ENCODE measurements around the gene FASN.
A peak's percentile ranks its signal among the peaks of the same experiment; 100 is the strongest.
"Not testable (repeated sequence)": the region's sequence is repeated elsewhere in the genome, so short reads cannot be mapped to it uniquely, and the experiment has no call there.

Gene FASN
- total RNA-seq = 113 to 237 reads per million in 2 donors

DNA sequence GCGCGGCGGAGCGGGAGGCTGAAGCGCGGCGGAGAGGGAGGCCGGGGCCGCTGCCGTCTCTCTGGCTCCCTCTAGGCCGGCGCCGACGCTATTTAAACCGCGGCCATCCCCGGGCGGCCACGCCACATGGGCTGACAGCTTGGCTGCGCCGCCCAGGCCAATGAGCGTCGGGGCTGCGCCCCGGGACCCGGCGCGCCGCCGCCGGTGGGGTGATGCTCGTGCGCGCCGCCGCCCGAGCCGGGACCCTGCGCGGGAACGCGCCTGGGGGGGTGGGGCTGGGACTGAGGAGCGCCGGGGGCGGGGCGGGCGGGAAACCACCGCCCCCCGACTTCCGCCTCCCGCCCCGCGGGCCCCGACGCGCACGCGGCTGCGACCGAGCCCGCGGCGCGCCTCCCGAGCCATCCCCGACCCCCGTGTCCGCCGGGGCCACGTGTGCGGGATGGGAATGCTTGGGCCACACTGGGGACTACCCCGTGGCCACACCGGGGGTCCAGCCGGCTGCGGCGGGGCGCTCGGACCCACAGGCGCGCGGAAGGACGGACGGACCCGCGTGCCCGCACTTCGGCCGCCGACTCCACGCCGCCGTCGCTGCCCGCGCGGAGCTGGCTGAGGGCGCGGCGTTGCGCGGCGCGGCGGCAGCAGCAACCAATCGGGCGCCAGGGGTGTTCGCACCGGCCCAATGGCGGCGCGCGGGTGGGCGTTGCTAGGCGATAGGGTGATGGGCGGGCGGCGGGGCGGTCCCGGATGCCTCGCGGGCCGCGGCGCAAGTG lies at the start of gene FASN:
Gene FASN (minus strand): TSS at position 68 of the 770 bp plus-strand sequence. CDS start 1,791 bp downstream, outside the sequence.
- peak; percentile 86 for DNase-seq

DNA sequence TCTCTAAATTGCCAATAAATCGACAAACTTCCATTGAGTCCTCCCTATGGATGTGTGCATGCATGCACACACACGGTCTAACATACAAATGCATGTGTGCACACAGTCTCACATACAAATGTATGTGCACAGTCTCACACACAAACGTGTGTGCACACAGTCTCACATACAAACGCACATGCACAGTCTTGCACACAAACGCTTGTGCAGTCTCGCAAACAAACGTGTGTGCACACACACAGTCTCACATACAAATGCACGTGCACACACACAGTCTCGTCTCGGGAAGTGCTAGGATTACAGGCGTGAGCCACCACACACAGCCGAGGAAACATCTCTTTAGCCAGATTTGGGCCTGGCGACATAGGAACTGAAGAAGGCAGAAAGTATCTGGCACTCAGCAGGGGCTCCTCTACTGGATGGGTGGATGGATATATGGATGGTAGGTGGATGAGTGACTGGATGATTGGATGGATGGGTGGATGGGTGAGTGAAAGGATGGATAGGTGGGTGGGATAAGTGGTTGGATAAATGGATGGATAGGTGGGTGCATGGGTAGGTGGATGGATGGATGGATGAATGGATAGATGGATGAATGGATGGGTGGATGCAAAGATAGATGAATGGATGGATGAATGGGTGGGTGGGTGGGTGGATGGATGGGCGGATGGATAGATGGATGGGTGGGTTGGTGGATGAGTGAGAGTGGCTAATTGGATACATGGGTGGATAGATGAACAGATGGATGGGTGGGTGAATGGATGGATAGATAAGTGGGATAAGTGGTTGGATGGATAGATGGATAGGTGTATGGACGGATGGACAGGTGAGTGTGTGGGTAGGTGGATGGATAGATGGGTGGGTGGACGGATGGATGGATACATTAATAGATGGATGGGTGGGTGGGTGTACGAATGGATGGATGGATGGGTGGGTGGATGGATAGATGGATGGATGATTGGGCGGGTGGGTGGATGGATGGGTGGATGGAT lies 48.9 kb upstream of the FASN start:
- DNase-seq = no peak

DNA sequence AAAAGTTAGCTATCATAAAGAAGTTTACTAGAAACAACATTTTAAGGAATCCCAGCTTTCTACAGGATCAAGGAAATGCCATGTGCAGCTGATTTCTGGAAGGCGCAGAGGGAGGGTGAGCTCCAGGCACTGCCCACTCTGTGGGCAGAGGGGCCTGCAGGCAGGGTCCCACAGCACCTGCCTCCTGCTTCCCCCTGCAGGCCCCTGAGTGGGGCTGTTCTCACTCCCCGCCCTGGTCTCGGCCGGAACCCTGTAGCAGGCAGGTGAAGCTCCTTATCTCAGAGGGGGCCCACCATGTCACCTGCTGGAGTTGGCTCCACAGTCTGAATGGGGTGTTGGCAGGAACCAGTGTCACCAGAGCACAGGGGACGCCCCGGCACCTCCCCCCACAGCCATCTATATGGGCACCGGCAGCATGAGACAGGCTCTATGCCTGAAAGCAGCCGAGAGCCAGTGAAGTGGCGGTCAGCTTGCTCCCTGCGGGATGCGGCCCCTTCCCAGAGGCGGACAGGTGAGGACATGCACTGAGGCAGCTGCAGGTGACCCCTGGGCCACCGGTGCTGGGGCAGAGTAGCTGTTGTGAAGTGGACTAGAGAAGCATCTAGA lies 47.6 kb upstream of the FASN start:
- DNase-seq = no peak

DNA sequence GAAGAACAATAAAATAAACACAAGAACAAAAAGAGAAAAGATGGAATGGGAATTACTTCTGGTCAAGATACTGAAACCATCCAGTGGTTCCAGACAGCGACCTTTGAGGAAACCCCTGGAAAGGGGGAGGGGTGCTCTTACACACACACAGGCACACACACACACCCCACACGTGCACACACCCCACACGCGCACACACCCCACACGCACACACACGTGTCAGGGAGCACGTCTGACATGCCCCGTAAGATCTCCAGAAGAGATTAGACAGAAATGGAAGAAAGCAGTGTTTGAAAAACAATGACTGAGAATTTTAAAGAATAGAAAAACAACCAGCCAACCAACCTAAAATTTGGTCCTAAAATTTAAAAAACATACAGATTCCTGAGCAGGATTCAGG lies 45.3 kb upstream of the FASN start:
- DNase-seq = no peak

DNA sequence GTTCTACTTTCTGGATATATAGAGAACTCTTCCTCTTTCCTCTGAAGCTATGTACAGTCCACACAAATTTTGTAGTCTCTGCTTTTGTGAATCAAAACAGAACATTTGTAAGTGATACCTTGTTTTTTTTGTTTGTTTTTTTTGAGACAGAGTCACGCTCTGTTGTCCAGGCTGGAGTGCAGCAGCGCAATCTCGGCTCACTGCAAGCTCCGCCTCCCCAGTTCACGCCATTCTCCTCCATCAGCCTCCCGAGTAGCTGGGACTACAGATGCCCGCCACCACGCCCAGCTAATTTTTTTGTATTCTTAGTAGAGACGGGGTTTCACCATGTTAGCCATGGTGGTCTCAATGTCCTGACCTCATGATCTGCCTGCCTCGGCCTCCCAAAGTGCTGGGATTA lies 41.9 kb upstream of the FASN start:
- not testable (repeated sequence) for DNase-seq

DNA sequence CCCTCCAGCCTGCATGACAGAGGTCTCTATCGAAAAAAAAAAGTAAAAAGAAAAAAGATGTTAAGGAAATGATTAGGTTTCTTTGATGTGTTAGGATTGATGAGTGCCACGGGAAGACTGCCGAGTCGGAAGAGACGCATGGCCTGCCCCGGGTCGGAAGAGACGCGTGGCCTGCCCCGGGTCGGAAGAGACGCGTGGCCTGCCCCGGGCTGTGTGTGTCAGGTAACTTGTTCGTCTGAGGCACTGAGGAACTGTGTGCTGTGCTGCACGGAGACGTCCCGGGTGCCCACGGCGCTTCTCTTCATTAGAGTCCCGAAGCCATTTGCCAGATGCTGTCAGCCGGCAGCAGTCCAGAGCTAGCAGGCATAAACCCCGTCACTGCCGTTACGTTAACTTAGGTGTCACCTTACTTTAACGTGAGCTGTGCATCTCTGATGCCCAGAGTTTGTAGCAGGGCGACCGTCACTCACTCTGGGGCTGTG lies 40.5 kb upstream of the FASN start:
- no peak for DNase-seq

DNA sequence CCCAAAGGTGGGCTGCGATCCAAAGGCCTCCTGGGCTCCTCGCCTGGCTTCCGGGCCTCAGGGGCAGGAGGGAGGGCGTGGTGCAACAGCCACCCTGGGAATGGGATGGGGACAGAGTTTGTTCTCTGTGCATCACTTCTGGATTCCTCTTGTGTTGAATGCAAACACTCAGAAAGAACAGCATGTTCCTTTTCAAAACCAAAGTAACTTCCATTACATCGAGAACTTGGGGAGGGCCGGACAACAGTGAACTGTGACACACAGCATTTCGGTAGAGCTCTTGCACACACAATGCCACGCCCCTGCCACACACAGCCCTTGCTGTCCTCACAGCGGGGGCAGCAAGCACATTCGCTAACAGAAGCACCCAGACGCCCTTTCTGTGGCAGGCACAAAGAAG lies 36.1 kb upstream of the FASN start:
- no peak for DNase-seq

DNA sequence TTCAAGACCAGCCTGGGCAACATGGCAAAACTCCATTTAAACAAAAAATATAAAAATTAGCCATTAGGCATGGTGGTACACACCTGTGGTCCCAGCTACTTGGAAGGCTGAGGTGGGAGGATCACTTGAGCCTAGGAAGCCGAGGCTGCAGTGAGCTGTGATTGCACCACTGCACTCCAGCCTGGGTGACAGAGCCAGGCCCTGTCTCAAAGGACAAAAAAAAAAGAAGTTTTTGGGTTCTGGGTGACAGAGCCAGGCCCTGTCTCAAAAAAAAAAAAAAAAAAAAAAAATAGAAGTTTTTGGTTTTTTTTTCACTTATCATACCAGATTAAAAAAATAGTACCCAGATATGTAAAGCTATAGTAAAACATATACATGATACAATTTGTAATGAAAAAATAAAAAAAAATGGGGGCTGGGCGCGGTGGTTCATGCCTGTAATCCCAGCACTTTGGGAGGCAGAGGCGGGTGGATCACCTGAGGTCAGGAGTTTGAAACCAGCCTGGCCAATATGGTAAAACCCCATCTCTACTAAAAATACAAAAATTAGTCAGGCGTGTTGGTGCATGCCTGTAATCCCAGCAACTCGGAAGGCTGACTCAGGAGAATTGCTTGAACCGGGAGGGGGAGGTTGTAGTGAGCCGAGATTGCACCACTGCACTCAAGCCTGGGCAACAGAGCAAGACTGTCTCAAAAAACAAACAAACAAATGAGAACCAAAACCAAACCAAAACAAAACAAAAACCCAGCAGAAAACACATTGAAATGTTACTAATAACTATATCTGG lies 35.3 kb upstream of the FASN start:
- DNase-seq = not testable (repeated sequence)

DNA sequence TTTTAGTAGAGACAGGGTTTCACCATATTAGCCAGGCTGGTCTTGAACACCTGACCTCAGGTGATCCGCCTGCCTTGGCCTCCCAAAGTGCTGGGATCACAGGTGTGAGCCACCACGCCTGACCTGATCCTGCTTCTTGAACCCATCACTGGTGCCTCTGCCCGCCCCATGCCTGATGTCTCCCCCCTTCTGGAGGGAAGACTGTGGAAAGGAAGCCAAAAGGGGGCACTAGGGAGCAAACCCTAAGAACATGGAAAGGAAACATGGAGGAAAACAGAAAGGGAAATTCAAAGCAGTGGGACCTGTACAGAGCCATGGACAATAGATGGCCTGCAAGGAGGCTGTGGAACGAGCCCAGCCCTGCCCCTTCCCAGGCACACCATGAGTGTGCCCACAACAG lies 31.1 kb upstream of the FASN start:
- no peak for DNase-seq

DNA sequence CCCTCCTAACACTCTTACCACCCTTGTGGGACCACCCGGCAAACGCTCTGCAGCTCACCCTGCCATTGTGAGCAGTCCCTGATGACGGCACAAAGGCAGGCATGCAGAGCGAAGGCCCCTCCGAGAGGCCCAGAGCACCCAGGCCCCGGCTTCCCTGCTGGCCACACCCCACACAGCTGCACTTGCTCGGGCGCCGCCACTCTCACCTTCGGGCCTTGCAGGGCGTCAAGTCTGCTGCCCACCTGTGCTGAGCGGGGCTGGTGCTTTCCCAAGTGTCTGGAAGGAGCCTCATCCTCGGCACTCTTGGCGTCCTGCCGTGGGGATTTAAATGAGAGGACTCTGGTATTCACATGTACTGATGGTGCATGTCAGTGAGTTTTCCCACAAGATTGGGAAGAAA lies 30.3 kb upstream of the FASN start:
- no peak for DNase-seq

DNA sequence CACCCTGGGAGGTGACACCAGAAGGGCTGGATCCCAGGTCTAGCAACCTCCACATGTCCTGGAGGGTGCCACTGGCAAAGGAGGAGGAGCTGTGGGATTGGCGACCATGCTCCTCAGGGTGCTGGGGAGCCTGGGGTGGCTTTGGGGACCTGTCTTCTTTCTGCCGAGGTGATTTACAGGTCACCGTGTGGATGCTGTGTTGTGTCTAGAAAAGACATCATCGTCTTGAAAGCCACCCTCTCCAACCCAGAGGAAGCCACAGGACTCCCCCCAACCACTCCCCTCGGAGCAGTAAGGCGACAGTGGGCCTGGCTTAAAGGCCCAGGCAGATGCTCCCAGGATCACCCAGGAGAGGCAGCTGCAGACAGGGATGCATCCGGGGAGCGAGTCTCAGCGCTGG lies 29.7 kb upstream of the FASN start:
- no peak for DNase-seq

DNA sequence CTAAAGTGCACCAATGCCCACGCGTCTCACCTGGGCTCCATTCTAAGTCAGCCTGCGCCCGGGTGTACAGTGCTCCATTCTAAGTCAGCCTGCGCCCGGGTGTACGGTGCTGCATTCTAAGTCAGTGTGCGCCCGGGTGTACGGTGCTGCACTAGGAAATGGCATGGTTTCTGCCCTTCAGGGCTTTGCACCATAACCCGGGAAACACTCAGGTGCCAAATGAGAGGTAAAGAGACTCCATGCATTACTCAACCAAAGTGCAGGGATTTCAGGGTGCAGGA lies 29.2 kb upstream of the FASN start:
- DNase-seq = no peak

DNA sequence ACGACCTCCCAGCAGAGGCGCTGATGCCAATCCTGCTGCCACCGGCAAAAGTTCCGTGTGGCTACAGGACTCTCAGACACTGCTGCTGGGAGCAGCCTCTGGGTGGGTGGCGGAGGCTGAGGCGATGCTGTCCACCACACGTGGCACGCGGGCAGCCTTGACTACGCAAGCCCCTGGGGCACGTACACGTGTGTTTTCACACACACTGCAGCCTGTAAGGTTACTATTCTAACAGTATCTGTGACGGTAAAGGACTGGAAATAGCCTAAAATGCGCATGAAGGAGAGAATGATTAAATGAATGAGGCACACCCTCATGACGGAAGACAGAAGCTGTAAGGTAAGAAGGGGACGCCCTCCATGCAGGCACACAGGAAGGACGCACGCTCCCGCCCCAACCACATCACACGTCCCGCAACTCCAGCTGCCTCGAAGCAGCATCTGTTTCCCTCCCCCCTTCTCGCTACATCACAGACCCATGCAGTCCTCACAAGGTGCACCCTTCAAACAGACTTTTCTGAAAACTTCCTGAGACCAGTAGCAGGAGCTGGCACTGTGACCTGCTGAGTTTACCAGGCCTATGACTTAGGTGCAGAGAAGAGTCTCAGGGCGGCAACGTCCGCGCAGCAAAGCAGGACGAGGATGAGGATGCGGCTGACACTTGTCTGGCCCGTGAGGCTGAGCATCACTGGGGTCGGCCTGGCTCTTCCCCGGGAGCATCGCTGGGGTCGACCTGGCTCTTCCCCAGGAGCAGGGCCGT lies 28.7 kb upstream of the FASN start:
- DNase-seq = peak; percentile 84

DNA sequence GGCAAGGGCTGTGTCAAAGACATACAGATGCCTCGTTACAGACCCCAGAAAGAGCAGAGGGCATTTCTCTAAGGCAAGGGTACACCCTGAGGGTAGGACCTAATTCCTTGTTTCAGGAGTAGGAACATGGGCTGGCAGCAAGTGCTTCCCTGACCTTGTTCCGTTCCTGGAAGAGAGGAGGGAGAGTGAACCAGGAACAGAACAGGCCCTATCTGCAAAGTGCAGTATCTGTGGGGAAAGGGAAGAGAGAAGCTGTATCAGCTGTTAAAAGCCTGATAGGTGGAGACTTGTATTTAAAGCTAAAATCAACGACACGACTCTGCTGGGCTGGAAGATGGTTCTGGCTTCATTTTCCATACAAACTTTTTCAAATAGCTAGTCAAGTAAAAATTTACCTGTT lies 26.1 kb upstream of the FASN start:
- DNase-seq = no peak

DNA sequence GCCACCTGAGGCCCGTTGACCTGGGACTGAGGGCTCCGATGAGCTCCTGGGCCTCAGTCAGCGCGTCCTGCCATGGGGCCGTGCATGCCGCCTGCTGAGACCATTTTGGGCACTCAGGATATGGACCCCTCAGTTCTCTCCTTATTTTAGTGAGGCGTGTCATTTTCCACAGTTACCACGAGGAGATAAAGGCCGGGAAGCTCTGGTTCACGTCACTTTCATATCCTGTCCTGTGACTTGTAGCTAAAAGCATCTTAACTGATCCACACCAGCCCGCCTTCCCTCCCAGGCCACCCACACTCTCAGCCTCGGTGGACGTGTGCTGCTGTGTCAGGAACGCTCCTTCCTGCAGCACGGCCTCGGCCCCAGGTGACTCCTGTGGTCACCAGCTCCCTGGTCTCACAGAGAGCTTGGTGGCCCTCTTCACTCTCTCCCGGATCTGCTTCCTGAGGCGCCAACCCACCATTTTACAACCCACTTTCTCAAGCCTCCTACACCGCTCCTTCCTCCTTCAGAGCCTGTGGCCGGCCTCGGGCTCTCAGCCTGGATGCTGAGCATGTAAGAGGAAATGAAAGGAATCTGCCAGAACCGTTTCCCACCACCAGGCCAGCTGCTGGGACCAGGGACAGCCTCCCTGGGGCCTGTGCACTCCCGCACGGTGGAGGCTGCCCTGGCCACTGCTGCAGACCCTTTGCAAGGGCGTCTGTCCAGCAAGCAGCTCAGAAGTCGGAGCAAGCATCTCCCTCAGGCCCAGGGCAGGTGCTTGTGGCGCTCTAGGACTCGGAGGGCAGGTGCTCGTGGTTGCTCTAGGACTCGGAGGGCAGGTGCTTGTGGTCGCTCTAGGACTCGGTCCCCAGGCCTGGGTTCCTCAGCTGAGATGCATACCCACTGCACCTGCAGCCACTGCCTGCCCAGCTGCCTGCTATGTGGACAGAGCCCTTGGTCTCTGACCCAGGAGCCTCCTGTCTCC lies 23.9 kb upstream of the FASN start:
- DNase-seq = no peak

DNA sequence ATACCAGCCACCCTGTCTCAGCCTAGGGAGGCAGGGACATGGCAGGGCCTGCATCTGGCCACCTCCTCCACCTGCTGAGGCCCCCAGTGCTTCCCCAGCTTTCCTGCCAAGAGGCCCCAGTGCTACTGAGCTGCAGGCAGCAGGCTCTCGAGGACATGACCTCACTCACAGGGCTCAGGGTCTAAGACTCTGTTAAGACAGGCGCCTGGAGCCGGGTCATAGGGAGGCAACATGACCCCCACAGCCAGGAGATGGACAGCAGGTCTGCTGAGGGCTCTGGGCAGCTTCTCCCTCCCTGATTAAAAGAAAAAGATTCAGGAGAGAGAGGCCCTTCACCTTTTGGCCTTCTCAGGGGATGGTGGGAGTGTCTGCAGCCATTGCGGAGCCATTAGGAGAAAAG lies 23.2 kb upstream of the FASN start:
- DNase-seq = no peak

DNA sequence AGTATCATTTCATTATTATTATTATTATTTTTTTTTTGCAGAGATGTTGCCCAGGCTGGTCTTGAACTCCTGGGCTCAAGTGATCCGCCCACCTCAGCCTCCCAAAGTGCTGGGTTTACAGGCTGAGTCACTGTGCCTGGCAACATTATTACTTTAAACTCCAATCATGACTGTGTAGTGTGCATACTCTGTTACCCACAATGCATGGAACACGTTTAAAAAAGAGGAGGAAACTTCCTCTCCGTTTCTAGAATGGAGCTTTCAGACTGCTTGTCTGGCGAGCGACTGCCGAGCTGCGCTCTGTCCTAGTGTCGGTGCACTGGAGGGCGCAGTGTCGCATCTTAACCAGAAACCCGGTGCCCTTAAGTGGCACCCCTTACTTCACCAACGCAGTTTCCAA lies 22.1 kb upstream of the FASN start:
- DNase-seq = no peak

DNA sequence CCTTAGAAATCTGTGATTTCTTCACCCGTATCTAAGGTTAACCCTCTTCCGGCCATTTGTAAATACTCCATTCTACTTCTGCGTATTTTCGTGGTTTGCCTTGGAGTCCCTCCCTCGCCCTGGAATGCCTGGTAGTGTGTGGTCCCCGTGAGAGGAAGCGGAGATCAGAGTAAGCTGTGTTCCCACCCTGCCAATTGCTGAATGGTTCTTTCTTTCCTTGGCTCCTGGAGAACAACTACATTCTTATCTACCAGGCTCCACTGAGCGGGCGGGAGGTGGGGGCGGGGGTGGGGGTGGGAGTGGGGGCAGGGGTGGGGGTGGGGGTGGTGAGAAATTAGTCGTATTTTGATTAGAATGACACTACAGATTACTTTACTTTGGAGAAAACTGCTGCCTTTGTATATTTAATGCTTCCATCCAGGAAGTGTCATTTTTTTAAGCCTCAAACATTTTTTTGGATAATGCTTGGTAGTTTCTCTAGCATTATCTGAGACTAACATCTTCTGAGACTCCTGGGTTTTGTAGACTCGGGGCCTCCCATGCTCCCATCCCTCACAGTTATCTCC lies 20.9 kb upstream of the FASN start:
- no peak for DNase-seq

DNA sequence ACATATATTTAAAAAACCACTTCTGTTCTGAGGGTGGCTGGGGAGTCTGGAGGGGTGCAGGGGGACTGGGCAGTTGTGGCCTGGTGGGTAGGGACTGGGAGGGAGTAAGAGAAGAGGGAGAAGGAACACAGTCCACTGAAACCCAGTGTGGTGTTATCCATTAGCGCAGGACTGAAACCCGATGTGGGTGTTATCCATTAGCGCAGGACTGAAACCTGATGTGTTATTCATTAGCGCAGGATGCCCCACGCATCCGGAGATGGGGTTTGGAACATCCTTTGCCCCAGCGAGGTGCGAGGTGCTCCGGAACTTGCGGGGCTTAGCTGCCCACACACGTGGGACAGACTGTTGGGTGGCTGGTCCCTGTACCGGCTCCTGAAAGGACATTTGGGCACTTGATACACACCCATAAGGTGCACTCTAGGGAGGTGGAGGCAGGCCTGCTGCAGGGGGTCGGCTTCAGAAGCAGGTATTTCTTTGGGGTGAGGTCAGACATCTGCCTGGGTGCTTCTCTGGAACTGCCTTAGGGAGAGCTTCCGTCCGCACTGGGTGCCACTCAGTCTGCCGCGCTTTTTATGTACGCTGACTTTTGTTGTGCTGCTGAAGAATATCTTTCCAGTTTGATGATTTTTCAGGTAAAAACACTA lies 20.3 kb upstream of the FASN start:
- no peak for DNase-seq

All from T-helper 9 cell (primary cell).